Lung (tissue), 12 donors: Measurements from ENCODE around the gene FOXC1. TPM values are rescaled to one million over a fixed set of nuclear protein-coding genes. Genes with fewer than 3 reads are reported as not detected.

Experiments
- ATAC-seq: fragments of 200-7000 bp; cut with Tn5 transposase; one replicate; pipeline ENCODE4 v1.9.1; 2020; ENCODE audit warnings: moderate number of reproducible peaks; ENCODE audit not compliant: insufficient read depth, low FRiP score
- DNase-seq, 3 donors: peaks; one replicate each; pipeline ENCODE4 v3.0.0-alpha.2; 2013 to 2017
- H3K27ac ChIP-seq, 2 donors: one replicate each; pipeline ENCODE4 v1.5.1; 2013; ENCODE audit warnings: mild to moderate bottlenecking in 2 of 2, moderate library complexity in 2 of 2, control low read depth in 1 of 2, inconsistent platforms in 1 of 2, low read depth in 1 of 2, low read length in 1 of 2
- H3K27me3 ChIP-seq, 3 donors: one replicate each; pipeline ENCODE4 v1.5.1; 2013; ENCODE audit warnings: low read length in 2 of 3; ENCODE audit not compliant: control insufficient read depth in 3 of 3, insufficient read depth in 3 of 3
- H3K36me3 ChIP-seq, 4 donors: one replicate each; pipeline ENCODE4 v1.5.1; 2013; ENCODE audit warnings: low read length in 4 of 4, mild to moderate bottlenecking in 1 of 4, moderate library complexity in 1 of 4; ENCODE audit not compliant: control insufficient read depth in 4 of 4, insufficient read depth in 4 of 4
- H3K4me1 ChIP-seq, 5 donors: one replicate each; pipeline ENCODE4 v1.5.1; 2013; ENCODE audit warnings: low read length in 5 of 5, mild to moderate bottlenecking in 2 of 5, moderate library complexity in 1 of 5; ENCODE audit not compliant: control insufficient read depth in 5 of 5, insufficient read depth in 5 of 5
- H3K4me3 ChIP-seq: one replicate; pipeline ENCODE4 v1.5.1; 2013; ENCODE audit warnings: mild to moderate bottlenecking, control low read depth, moderate library complexity
- H3K9ac ChIP-seq, 2 donors: one replicate each; pipeline ENCODE4 v1.5.1; 2013; ENCODE audit warnings: low read length in 2 of 2, control low read depth in 1 of 2; ENCODE audit not compliant: insufficient read depth in 1 of 2
- H3K9me3 ChIP-seq, 4 donors: one replicate each; pipeline ENCODE4 v1.5.1; 2013; ENCODE audit warnings: low read length in 3 of 4, mild to moderate bottlenecking in 1 of 4, moderate library complexity in 1 of 4; ENCODE audit not compliant: control insufficient read depth in 4 of 4, insufficient read depth in 3 of 4
- CTCF ChIP-seq: IDR thresholded peaks from 2 replicates; pipeline ENCODE4 v1.5.1; 2012; ENCODE audit warnings: mild to moderate bottlenecking; ENCODE audit errors: control extremely low read depth, extremely low read depth
- WGBS, 2 donors: extraction: QIAGEN DNeasy Blood & Tissue Kit; methylation state at CpG; one replicate each; pipeline ENCODE4 v1.1.7; 2013; 5-methylcytosine and 5-hydroxymethylcytosine counted together
- polyA plus RNA-seq, 2 donors: library from polyadenylated mRNA; stranded (reverse); fragments of 200-250 nt; gene quantifications; one replicate each; pipeline ENCODE4 v1.2.1, GENCODE V29; 2013
- total RNA-seq, 2 donors: library from RNA; depleted of rRNA in 1 of 2; stranded (reverse); fragments of >200 nt in 1 of 2; gene quantifications; one replicate each; pipeline ENCODE4 v1.2.1, GENCODE V29; 2014 to 2021
- donor health status: control.
- donor health status: control.
- donor health status: Bipolar disorder and iron deficiency.
- donor health status: healthy.
- donor health status: DM: yes; HTN: yes; CAD: no.

FOXC1 gene
- total and polyA plus RNA-seq, 4 donors: 1.4 to 6.2 (median 2.5) TPM

- H3K36me3 ChIP-seq: no peaks in the 10 kb centered on the region
- H3K9me3 ChIP-seq: peaks cover 0 to 1% (median 0%) of the 10 kb centered on the region in 4 donors
- no peak for ATAC-seq
- no peak overlapping the region for H3K4me3 ChIP-seq
- H3K4me1 ChIP-seq: peaks cover 0 to 29% (median 6%) of the 10 kb centered on the region in 5 donors
- H3K27ac ChIP-seq: no peak overlapping the region
- peaks cover 13 to 90% (median 88%) of the 10 kb centered on the region in 3 donors for H3K27me3 ChIP-seq
- DNase-seq: no peak
- no peak overlapping the region for H3K9ac ChIP-seq
- no peak for TF ChIP-seq CTCF
- WGBS, 2 donors: 61 to 67% methylated on average over 15 of the region's 15 CpGs
Observed at GRCh38 chr6:1603708-1604107, 6.0 kb upstream of the FOXC1 start.

- WGBS, 2 donors: 1 to 2% methylated on average over 76 to 85 of the region's 85 CpGs
- H3K9me3 ChIP-seq: peaks cover 0 to 1% (median 0%) of the 10 kb centered on the region in 4 donors
- H3K27me3 ChIP-seq: peaks cover 8 to 88% (median 86%) of the 10 kb centered on the region in 3 donors
- peak; percentile 69 to 72 (median 71) for DNase-seq
- no peak overlapping the region for H3K27ac ChIP-seq
- peaks cover 0 to 29% (median 6%) of the 10 kb centered on the region in 5 donors for H3K4me1 ChIP-seq
- peak; percentile 76 for TF ChIP-seq CTCF
- ATAC-seq: peak; percentile 92
- H3K4me3 ChIP-seq: no peak overlapping the region
- no peak overlapping the region for H3K9ac ChIP-seq
- H3K36me3 ChIP-seq: no peaks in the 10 kb centered on the region
Observed at GRCh38 chr6:1604158-1605003, 5.3 kb upstream of the FOXC1 start.

GRCh38 chr6:1605004-1605892, 4.5 kb upstream of the FOXC1 start:
- peaks cover 0 to 1% (median 0%) of the 10 kb centered on the region in 4 donors for H3K9me3 ChIP-seq
- H3K4me3 ChIP-seq: no peak overlapping the region
- H3K27me3 ChIP-seq: peaks cover 8 to 79% (median 78%) of the 10 kb centered on the region in 3 donors
- no peak overlapping the region for H3K27ac ChIP-seq
- no peak for TF ChIP-seq CTCF
- no peaks in the 10 kb centered on the region for H3K36me3 ChIP-seq
- WGBS, 2 donors: 7 to 9% methylated on average over 65 of the region's 65 CpGs
- ATAC-seq (no peak), DNase-seq (no peak)
- H3K4me1 ChIP-seq: peaks cover 0 to 29% (median 6%) of the 10 kb centered on the region in 5 donors
- H3K9ac ChIP-seq: no peak overlapping the region
